ENCODE data around the gene SEC61G. TPM values are rescaled to one million over a fixed set of nuclear protein-coding genes. Genes with fewer than 3 reads are reported as not detected.

The SEC61G gene
- total RNA-seq, 1 experiment from 2014 or later = 176 TPM

DNA sequence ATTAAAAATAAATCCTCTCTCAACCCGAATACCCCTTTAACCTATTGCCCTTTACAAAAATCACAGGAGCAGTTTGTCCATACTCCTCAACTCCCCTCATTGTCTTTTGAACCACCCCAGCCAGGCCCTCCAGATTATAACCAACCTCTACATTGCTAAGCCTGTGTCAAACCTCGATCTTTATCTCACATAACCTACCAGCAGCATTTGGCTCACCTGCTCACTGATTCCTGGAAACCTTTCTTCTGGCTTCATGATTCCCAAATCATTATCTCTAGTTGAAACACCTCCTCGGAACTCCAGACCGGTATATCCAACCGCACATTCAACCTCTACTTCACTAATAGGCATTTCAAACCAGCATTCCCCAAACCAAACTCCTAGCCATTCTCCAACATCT lies 11.8 kb downstream of the SEC61G start:
- Histone ChIP-seq H4K8ac (replicated peaks; ENCODE audit: insufficient read length, low read depth, low read length) (no peak overlapping the region), H3K4me1 (ENCODE audit: insufficient read depth, low read length) (no peaks in the 10 kb centered on the region), H3K14ac (ENCODE audit: insufficient read depth, low read length) (no peak overlapping the region), H3K18ac (ENCODE audit: insufficient read length, low read depth, low read length) (no peak overlapping the region), H4K20me1 (ENCODE audit: control insufficient read depth, insufficient read depth, insufficient read length) (no peaks in the 10 kb centered on the region), H2BK15ac (ENCODE audit: low read depth, low read length) (no peak overlapping the region), H4K5ac (ENCODE audit: insufficient read length, low read depth, low read length) (no peak overlapping the region), H3K27me3 (ENCODE audit: insufficient read depth, low read length) (no peaks in the 10 kb centered on the region), H3K79me1 (ENCODE audit: insufficient read depth, low read depth, low read length, poor library complexity, severe bottlenecking) (peaks cover 3% of the 10 kb centered on the region), H3K9me3 (ENCODE audit: control insufficient read depth, low read depth, low read length) (no peaks in the 10 kb centered on the region), H3K4ac (ENCODE audit: low read depth, low read length) (no peak overlapping the region), H2BK20ac (ENCODE audit: low read depth, low read length, poor library complexity, severe bottlenecking) (no peak overlapping the region), H2AK5ac (ENCODE audit: insufficient read length, low read length) (no peak overlapping the region), H3K23ac (ENCODE audit: insufficient read length, low read depth, low read length) (no peak overlapping the region), H2BK120ac (ENCODE audit: low read depth, low read length, poor library complexity, severe bottlenecking) (no peak overlapping the region), H2BK12ac (ENCODE audit: insufficient read length, low read depth, low read length) (no peak overlapping the region), H3T11ph (ENCODE audit: low read length) (no peak overlapping the region), H3K79me2 (ENCODE audit: insufficient read depth, low read length) (no peaks in the 10 kb centered on the region), H2BK5ac (ENCODE audit: insufficient read length, low read length) (no peak overlapping the region), H3K56ac (ENCODE audit: insufficient read length, low read depth, low read length) (no peak overlapping the region), H3K4me2 (ENCODE audit: insufficient read depth, insufficient read length, low read length) (no peak overlapping the region), H4K91ac (ENCODE audit: insufficient read length, low read depth, low read length) (no peak overlapping the region), H3K23me2 (ENCODE audit: insufficient read length, low read depth, low read length, poor library complexity, severe bottlenecking) (no peaks in the 10 kb centered on the region), H3K27ac (ENCODE audit: insufficient read length, low read depth, low read length) (no peak overlapping the region), H3K9ac (ENCODE audit: extremely low read depth, insufficient read length, low read length) (no peak overlapping the region), H2AFZ (ENCODE audit: low read length) (no peak overlapping the region)
- H3K36me3 Mint-ChIP-seq (ENCODE audit: insufficient read depth in 1 of 3, low read depth in 3 of 3) = peaks cover 13 to 38% (median 33%) of the 10 kb centered on the region in 3 experiments; a peak in 6 of 7 replicates
- no peaks in the 10 kb centered on the region for H3K27me3 Mint-ChIP-seq (ENCODE audit: low read depth)
- TF ChIP-seq, protein P1, sequence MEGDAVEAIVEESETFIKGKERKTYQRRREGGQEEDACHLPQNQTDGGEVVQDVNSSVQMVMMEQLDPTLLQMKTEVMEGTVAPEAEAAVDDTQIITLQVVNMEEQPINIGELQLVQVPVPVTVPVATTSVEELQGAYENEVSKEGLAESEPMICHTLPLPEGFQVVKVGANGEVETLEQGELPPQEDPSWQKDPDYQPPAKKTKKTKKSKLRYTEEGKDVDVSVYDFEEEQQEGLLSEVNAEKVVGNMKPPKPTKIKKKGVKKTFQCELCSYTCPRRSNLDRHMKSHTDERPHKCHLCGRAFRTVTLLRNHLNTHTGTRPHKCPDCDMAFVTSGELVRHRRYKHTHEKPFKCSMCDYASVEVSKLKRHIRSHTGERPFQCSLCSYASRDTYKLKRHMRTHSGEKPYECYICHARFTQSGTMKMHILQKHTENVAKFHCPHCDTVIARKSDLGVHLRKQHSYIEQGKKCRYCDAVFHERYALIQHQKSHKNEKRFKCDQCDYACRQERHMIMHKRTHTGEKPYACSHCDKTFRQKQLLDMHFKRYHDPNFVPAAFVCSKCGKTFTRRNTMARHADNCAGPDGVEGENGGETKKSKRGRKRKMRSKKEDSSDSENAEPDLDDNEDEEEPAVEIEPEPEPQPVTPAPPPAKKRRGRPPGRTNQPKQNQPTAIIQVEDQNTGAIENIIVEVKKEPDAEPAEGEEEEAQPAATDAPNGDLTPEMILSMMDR (conservative IDR thresholded peaks at IDR 0.05) = no peak
- no peak overlapping the region for H3K27ac Mint-ChIP-seq
- 100% methylated on average over 1 of the region's 5 CpGs for WGBS (ENCODE audit: extremely low coverage, insufficient read length, low lambda C conversion rate)
- H3K9me3 Mint-ChIP-seq = no peaks in the 10 kb centered on the region
- H3K4me1 Mint-ChIP-seq = peaks cover 0 to 7% of the 10 kb centered on the region in 2 experiments; a peak in 2 of 4 replicates
- DNase-seq = no peak
- no peak overlapping the region for H3K4me3 Mint-ChIP-seq
